ENCODE results near the gene PAIP2B.

PAIP2B gene

GRCh38 chr2:71133603-71134002 is 93.3 kb downstream of the PAIP2B start:
- TF ChIP-seq CTCF (conservative IDR thresholded peaks at IDR 0.05; ENCODE audit: low read length): no peak
- no peak for DNase-seq (ENCODE audit: low read depth)
- H3K4me3 ChIP-seq (ENCODE audit: low read length): no peak overlapping the region

Measured in AG10803 (cell line).